Thyroid gland (tissue), 4 donors: ENCODE measurements around the gene SRBD1. TPM values are rescaled to one million over a fixed set of nuclear protein-coding genes. Genes with fewer than 3 reads are reported as not detected.

Experiments
- DNase-seq, 2 donors: peaks; one replicate each; pipeline ENCODE4 v3.0.0-alpha.2; 2019
- H3K27ac ChIP-seq, 3 donors: fragments of 200-600 bp; sonication (generic); 1 replicate in 2 of 3; 2 replicates in 1 of 3; pipeline ENCODE4 v1.5.1; 2016 to 2019; ENCODE audit warnings: mild to moderate bottlenecking in 1 of 3, moderate library complexity in 1 of 3
- H3K27me3 ChIP-seq: fragments of 200-600 bp; sonication (generic); one replicate; pipeline ENCODE4 v1.5.1; 2019
- H3K36me3 ChIP-seq, 2 donors: fragments of 200-600 bp; sonication (generic); one replicate each; pipeline ENCODE4 v1.5.1; 2016 to 2019
- H3K4me1 ChIP-seq, 2 donors: fragments of 200-600 bp; sonication (generic); one replicate each; pipeline ENCODE4 v1.5.1; 2017 to 2019
- H3K4me3 ChIP-seq, 3 donors: fragments of 200-600 bp; sonication (generic); replicated peaks in 1 of 3; 1 replicate in 2 of 3; 2 replicates in 1 of 3; pipeline ENCODE4 v1.5.1; 2016; ENCODE audit warnings: mild to moderate bottlenecking in 1 of 3
- H3K9me3 ChIP-seq: fragments of 200-600 bp; sonication (generic); one replicate; pipeline ENCODE4 v1.5.1; 2017
- CTCF ChIP-seq, 6 experiments: fragments of 200-600 bp in 3 of 6; fragments of 450-650 bp in 3 of 6; sonication (generic) in 3 of 6; IDR thresholded peaks; one replicate each; pipeline ENCODE4 v1.5.1; 2016 to 2019; ENCODE audit warnings: antibody characterized with exemption in 6 of 6, mild to moderate bottlenecking in 2 of 6, inconsistent platforms in 1 of 6, moderate library complexity in 1 of 6
- POLR2A ChIP-seq, 2 donors: fragments of 450-650 bp; IDR thresholded peaks; one replicate each; pipeline ENCODE4 v1.6.1; 2017; ENCODE audit warnings: antibody characterized with exemption in 2 of 2, mild to moderate bottlenecking in 2 of 2, moderate library complexity in 1 of 2
- WGBS, 2 donors: methylation state at CpG; one replicate each; pipeline ENCODE4 v1.1.5; 2017; 5-methylcytosine and 5-hydroxymethylcytosine counted together
- intact Hi-C: fragments of 100-400 bp; cut with DNase I; formaldehyde crosslinking; loops from one replicate; pipeline ENCODE4 v1.15.1; 2023
- total RNA-seq, 4 donors: library from RNA; depleted of rRNA; stranded (reverse); fragments of >200 nt; gene quantifications; one replicate each; pipeline ENCODE4 v1.2.3, GENCODE V29; 2016

Gene SRBD1
- total RNA-seq, 4 donors from 2014 or later: 23.1 to 33.3 (median 27.2) TPM

GRCh38 chr2:45524016-45524415 lies 87.1 kb downstream of the SRBD1 start:
- WGBS, 2 donors: 97 to 98% methylated on average over 1 of the region's 1 CpG
- no peaks in the 10 kb centered on the region for H3K4me1 ChIP-seq
- intact Hi-C loops: no loop called here

GRCh38 chr2:45518546-45518945 lies 92.5 kb downstream of the SRBD1 start:
- Histone ChIP-seq H3K9me3 (no peaks in the 10 kb centered on the region), H3K27ac (no peak overlapping the region), H3K4me1 (no peaks in the 10 kb centered on the region), H3K27me3 (no peaks in the 10 kb centered on the region), H3K4me3 (no peak overlapping the region), H3K36me3 (no peaks in the 10 kb centered on the region)
- TF ChIP-seq POLR2A (IDR thresholded peaks at IDR 0.05) (no peak), CTCF (IDR thresholded peaks at IDR 0.05) (no peak)
- intact Hi-C loops: no loop called here
- 85 to 94% methylated on average over 2 of the region's 2 CpGs for WGBS, 2 donors
- DNase-seq: no peak

More at GRCh38 chr2:45524016-45524415, 87.1 kb downstream of the SRBD1 start:
- H3K4me3 ChIP-seq: no peak overlapping the region
- H3K36me3 ChIP-seq: no peaks in the 10 kb centered on the region
- no peak overlapping the region for H3K27ac ChIP-seq
- TF ChIP-seq CTCF (IDR thresholded peaks at IDR 0.05): no peak
- TF ChIP-seq POLR2A (IDR thresholded peaks at IDR 0.05): no peak
- no peaks in the 10 kb centered on the region for H3K9me3 ChIP-seq
- no peak for DNase-seq
- H3K27me3 ChIP-seq: no peaks in the 10 kb centered on the region

- intact Hi-C loops: no loop called here
- H3K9me3 ChIP-seq: no peaks in the 10 kb centered on the region
- no peak overlapping the region for H3K27ac ChIP-seq
- no peaks in the 10 kb centered on the region for H3K27me3 ChIP-seq
- no peaks in the 10 kb centered on the region for H3K4me1 ChIP-seq
- H3K4me3 ChIP-seq: no peak overlapping the region
- WGBS, 2 donors: 67 to 69% methylated on average over 9 of the region's 9 CpGs
- DNase-seq: no peak
- TF ChIP-seq POLR2A (IDR thresholded peaks at IDR 0.05): no peak
- TF ChIP-seq CTCF (IDR thresholded peaks at IDR 0.05): no peak
- H3K36me3 ChIP-seq: no peaks in the 10 kb centered on the region
Measured at GRCh38 chr2:45510701-45511420, 100.2 kb downstream of the SRBD1 start.

GRCh38 chr2:45506756-45507155 lies 104.3 kb downstream of the SRBD1 start:
- H3K27ac ChIP-seq: no peak overlapping the region
- H3K36me3 ChIP-seq: no peaks in the 10 kb centered on the region
- TF ChIP-seq CTCF (IDR thresholded peaks at IDR 0.05) (no peak), POLR2A (IDR thresholded peaks at IDR 0.05) (no peak)
- no peaks in the 10 kb centered on the region for H3K4me1 ChIP-seq
- intact Hi-C loops: no loop called here
- no peaks in the 10 kb centered on the region for H3K27me3 ChIP-seq
- 92 to 97% methylated on average over 3 of the region's 3 CpGs for WGBS, 2 donors
- no peaks in the 10 kb centered on the region for H3K9me3 ChIP-seq
- no peak overlapping the region for H3K4me3 ChIP-seq
- no peak for DNase-seq

- Histone ChIP-seq H3K27ac (no peak overlapping the region), H3K36me3 (no peaks in the 10 kb centered on the region), H3K4me1 (no peaks in the 10 kb centered on the region), H3K27me3 (no peaks in the 10 kb centered on the region), H3K4me3 (no peak overlapping the region), H3K9me3 (no peaks in the 10 kb centered on the region)
- intact Hi-C loops: no loop called here
- DNase-seq: no peak
- 100% methylated on average over 1 of the region's 1 CpG for WGBS, 2 donors
- no peak for TF ChIP-seq POLR2A (IDR thresholded peaks at IDR 0.05)
- TF ChIP-seq CTCF (IDR thresholded peaks at IDR 0.05): no peak
Measured at GRCh38 chr2:45505138-45505537, 105.9 kb downstream of the SRBD1 start.
